ENCODE results near the gene MAP4K4.

The MAP4K4 gene

DNA sequence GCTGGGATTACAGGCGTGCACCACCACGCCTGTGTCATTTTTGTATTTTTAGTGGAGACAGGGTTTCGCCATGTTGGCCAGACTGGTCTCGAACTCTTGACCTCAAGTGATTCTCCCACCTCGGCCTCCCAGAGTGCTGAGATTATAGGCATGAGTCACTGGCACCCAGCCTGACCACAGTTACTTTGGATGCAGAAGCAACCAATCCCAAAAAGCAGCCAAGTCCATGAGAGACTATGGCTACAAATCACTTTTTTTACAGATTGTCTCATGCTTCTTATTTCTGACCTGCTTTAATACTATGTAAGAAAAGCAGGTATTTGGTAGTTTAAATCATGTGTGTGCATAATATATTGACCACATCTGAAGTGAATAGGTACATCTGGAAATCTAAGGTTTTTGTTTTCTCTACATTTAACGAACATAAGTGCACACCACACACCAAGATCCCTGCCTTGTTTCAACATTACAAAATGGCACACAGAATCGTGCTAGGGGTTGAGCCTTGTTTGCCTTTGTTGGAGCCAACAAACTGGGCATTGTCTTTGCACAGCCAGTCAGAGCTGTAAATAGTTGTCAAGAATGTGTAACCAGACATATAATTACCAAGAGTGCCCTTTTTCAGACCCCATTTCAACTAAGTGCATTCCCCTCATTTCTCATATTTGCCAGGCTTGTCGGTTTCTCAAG is 18.3 kb upstream of the MAP4K4 start:
- DNase-seq (ENCODE audit: low read depth), result no peak
- no peak overlapping the region for H3K4me3 ChIP-seq (ENCODE audit: low read length)
- TF ChIP-seq, protein P1, sequence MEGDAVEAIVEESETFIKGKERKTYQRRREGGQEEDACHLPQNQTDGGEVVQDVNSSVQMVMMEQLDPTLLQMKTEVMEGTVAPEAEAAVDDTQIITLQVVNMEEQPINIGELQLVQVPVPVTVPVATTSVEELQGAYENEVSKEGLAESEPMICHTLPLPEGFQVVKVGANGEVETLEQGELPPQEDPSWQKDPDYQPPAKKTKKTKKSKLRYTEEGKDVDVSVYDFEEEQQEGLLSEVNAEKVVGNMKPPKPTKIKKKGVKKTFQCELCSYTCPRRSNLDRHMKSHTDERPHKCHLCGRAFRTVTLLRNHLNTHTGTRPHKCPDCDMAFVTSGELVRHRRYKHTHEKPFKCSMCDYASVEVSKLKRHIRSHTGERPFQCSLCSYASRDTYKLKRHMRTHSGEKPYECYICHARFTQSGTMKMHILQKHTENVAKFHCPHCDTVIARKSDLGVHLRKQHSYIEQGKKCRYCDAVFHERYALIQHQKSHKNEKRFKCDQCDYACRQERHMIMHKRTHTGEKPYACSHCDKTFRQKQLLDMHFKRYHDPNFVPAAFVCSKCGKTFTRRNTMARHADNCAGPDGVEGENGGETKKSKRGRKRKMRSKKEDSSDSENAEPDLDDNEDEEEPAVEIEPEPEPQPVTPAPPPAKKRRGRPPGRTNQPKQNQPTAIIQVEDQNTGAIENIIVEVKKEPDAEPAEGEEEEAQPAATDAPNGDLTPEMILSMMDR (IDR thresholded peaks at IDR 0.05; ENCODE audit: insufficient read depth, low read depth, low read length, missing control alignments), result no peak

DNA sequence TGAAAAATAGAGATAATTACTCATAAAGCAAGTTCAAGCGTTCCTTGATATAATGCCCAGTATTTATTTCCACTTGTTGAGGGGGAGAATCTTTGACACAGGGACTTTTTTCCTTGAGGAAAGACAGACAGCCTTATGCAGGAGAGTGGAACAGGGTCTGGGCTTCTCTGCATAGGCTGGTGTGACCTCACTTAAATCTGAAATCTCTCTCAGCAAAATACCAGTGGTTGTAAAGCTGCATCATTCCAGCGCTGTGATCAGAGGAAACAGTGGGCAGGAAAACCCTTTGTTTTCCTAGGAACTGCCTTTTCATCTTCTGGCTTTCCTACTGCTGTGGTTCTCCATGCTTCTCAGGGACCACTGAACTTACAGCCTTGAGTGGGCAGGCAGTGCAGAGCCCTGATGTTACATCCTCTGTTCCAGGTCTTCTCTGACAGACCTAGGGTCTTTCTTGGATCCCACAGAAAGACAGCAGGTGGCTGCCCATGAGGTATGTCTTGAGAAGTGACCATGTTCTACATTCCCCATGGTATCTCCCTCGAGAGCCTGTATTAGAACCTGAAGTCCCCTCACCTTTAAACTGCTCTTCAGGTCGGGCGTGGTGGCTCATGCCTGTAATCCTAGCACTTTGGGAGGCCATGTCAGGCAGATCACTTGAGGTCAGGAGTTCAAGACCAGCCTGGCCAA is 17.6 kb upstream of the MAP4K4 start:
- H3K4me3 ChIP-seq (ENCODE audit: low read length), result no peak overlapping the region
- no peak for DNase-seq (ENCODE audit: low read depth)
- TF ChIP-seq, protein P1 (IDR thresholded peaks at IDR 0.05; ENCODE audit: insufficient read depth, low read depth, low read length, missing control alignments), result no peak

- no peak for DNase-seq (ENCODE audit: low read depth)
- no peak overlapping the region for H3K4me3 ChIP-seq (ENCODE audit: low read length)
- TF ChIP-seq, protein P1 (IDR thresholded peaks at IDR 0.05; ENCODE audit: insufficient read depth, low read depth, low read length, missing control alignments), result no peak
Observed at GRCh38 chr2:101682311-101682710, 15.2 kb upstream of the MAP4K4 start.

GRCh38 chr2:101684313-101684712 is 13.2 kb upstream of the MAP4K4 start:
- TF ChIP-seq, protein P1 (IDR thresholded peaks at IDR 0.05; ENCODE audit: insufficient read depth, low read depth, low read length, missing control alignments), result no peak
- no peak overlapping the region for H3K4me3 ChIP-seq (ENCODE audit: low read length)
- DNase-seq (ENCODE audit: low read depth), result no peak

GRCh38 chr2:101688261-101688660 is 9.2 kb upstream of the MAP4K4 start:
- H3K4me3 ChIP-seq (ENCODE audit: low read length), result no peak overlapping the region
- TF ChIP-seq, protein P1 (IDR thresholded peaks at IDR 0.05; ENCODE audit: insufficient read depth, low read depth, low read length, missing control alignments), result no peak
- peak; percentile 11 for DNase-seq (ENCODE audit: low read depth)

- DNase-seq (ENCODE audit: low read depth), result no peak
- H3K4me3 ChIP-seq (ENCODE audit: low read length), result no peak overlapping the region
- TF ChIP-seq, protein P1 (IDR thresholded peaks at IDR 0.05; ENCODE audit: insufficient read depth, low read depth, low read length, missing control alignments), result no peak
Observed at GRCh38 chr2:101689114-101689825, 8.2 kb upstream of the MAP4K4 start.
